ENCODE data around the gene TFB2M.

Gene TFB2M

GRCh38 chr1:246513041-246513440 lies 53.0 kb downstream of the TFB2M start:
- H3K4me3 ChIP-seq (ENCODE audit: low read depth, low read length), result no peak overlapping the region
- DNase-seq (ENCODE audit: low read depth), result no peak
- TF ChIP-seq MYC (IDR thresholded peaks at IDR 0.05; ENCODE audit: low read depth, low read length) (no peak), CTCF (IDR thresholded peaks at IDR 0.05; ENCODE audit: low read depth, low read length) (no peak), POLR2A (IDR thresholded peaks at IDR 0.05; ENCODE audit: extremely low read depth, insufficient read length) (no peak), MAX (IDR thresholded peaks at IDR 0.05; ENCODE audit: low read depth, low read length) (no peak)

GRCh38 chr1:246512635-246513034 lies 53.4 kb downstream of the TFB2M start:
- H3K4me3 ChIP-seq (ENCODE audit: low read depth, low read length), result no peak overlapping the region
- no peak for TF ChIP-seq MYC (IDR thresholded peaks at IDR 0.05; ENCODE audit: low read depth, low read length)
- no peak for TF ChIP-seq CTCF (IDR thresholded peaks at IDR 0.05; ENCODE audit: low read depth, low read length)
- no peak for TF ChIP-seq POLR2A (IDR thresholded peaks at IDR 0.05; ENCODE audit: extremely low read depth, insufficient read length)
- no peak for TF ChIP-seq MAX (IDR thresholded peaks at IDR 0.05; ENCODE audit: low read depth, low read length)

GRCh38 chr1:246512230-246512629 lies 53.8 kb downstream of the TFB2M start:
- DNase-seq (ENCODE audit: low read depth), result no peak
- no peak overlapping the region for H3K4me3 ChIP-seq (ENCODE audit: low read depth, low read length)
- TF ChIP-seq POLR2A (IDR thresholded peaks at IDR 0.05; ENCODE audit: extremely low read depth, insufficient read length) (no peak), MYC (IDR thresholded peaks at IDR 0.05; ENCODE audit: low read depth, low read length) (no peak), MAX (IDR thresholded peaks at IDR 0.05; ENCODE audit: low read depth, low read length) (no peak), CTCF (IDR thresholded peaks at IDR 0.05; ENCODE audit: low read depth, low read length) (no peak)

More at GRCh38 chr1:246512635-246513034, 53.4 kb downstream of the TFB2M start:
- no peak for DNase-seq (ENCODE audit: low read depth)

GRCh38 chr1:246511203-246511602 lies 54.9 kb downstream of the TFB2M start:
- TF ChIP-seq MAX (IDR thresholded peaks at IDR 0.05; ENCODE audit: low read depth, low read length), result no peak
- TF ChIP-seq CTCF (IDR thresholded peaks at IDR 0.05; ENCODE audit: low read depth, low read length), result no peak
- TF ChIP-seq MYC (IDR thresholded peaks at IDR 0.05; ENCODE audit: low read depth, low read length), result no peak
- TF ChIP-seq POLR2A (IDR thresholded peaks at IDR 0.05; ENCODE audit: extremely low read depth, insufficient read length), result no peak
- no peak overlapping the region for H3K4me3 ChIP-seq (ENCODE audit: low read depth, low read length)
- no peak for DNase-seq (ENCODE audit: low read depth)

GRCh38 chr1:246510147-246511030 lies 55.7 kb downstream of the TFB2M start:
- no peak for DNase-seq (ENCODE audit: low read depth)
- H3K4me3 ChIP-seq (ENCODE audit: low read depth, low read length), result no peak overlapping the region
- TF ChIP-seq CTCF (IDR thresholded peaks at IDR 0.05; ENCODE audit: low read depth, low read length) (no peak), MYC (IDR thresholded peaks at IDR 0.05; ENCODE audit: low read depth, low read length) (no peak), POLR2A (IDR thresholded peaks at IDR 0.05; ENCODE audit: extremely low read depth, insufficient read length) (no peak), MAX (IDR thresholded peaks at IDR 0.05; ENCODE audit: low read depth, low read length) (no peak)
